CD4-positive, alpha-beta T cell treated with Interferon gamma for 1 hour (primary cell): Measurements from ENCODE around the gene CLASP1.

Experiments used
- DNase-seq: peaks from one replicate; pipeline ENCODE4 v3.0.0-alpha.2; 2020

The CLASP1 gene

DNA sequence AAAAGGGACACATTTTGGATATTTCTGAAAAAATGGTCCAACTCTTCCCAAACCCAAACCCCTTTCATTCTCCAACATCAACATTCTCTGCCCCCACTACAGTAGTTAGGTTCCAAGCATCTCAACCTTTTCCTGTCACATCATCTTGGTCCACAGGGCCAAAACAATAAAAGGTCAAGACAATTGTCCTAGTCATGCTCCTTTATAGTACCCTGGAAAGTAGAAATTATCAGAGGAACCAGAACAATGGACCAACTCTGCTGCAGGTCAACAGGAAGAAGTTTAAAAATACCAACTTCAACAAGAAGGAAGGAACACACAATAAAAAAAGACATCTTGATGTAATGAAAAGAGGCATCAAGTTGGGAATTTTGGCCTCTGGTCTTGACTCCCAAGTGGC lies 36.1 kb downstream of the CLASP1 start:
- DNase-seq, result no peak

DNA sequence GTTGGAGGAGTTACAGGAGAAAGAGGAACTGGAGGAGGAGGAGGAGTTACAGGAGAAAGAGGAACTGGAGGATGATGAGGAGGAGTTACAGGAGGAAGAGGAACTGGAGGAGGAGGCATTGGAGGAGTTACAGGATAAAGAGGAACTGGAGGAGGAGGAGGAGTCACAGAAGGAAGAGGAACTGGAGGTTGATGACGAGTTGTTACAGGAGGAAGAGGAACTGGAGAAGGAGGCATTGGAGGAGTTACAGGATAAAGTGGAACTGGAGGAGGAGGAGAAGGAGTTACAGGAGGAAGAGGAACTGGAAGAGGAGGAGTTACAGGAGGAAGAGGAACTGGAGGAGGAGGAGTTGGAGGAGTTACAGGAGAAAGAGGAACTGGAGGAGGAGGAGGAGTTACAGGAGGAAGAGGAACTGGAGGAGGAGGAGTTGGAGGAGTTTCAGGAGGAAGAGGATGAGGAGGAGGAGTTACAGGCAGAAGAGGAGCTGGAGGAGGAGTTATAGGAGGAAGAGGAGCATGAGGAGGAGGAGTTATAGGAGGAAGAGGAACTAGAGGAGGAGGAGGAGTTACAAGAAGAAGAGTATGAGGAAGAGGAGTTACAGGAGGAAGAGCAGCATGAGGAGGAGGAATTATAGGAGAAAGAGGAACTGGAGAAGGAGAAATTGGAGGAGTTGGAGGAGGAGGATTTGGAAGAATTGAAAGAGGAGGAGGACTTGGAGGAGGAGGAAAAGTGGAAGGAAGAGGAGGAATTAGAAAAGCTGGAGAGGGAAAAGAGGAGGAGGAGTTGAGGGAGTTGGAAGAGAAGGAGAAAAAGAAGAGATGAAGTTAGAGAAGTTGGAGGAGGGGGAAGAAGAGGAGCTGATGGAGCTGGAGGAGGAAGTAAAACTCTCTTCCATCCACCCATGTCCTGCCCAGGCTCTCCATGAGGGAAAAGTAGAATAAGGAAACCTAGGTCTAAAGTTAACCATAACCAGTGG lies 37.2 kb downstream of the CLASP1 start:
- DNase-seq, result peak; percentile 1

DNA sequence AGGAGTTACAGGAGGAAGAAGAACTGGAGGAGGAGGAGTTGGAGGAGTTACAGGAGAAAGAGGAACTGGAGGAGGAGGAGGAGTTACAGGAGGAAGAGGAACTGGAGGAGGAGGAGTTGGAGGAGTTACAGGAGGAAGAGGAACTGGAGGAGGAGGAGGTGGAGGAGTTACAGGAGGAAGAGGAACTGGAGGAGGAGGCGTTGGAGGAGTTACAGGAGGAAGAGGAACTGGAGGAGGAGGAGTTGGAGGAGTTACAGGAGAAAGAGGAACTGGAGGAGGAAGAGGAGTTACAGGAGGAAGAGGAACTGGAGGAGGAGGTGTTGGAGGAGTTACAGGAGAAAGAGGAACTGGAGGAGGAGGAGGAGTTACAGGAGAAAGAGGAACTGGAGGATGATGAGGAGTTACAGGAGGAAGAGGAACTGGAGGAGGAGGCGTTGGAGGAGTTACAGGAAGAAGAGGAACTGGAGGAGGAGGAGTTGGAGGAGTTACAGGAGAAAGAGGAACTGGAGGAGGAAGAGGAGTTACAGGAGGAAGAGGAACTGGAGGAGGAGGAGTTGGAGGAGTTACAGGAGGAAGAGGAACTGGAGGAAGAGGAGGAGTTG lies 38.1 kb downstream of the CLASP1 start:
- peak; percentile 8 for DNase-seq

DNA sequence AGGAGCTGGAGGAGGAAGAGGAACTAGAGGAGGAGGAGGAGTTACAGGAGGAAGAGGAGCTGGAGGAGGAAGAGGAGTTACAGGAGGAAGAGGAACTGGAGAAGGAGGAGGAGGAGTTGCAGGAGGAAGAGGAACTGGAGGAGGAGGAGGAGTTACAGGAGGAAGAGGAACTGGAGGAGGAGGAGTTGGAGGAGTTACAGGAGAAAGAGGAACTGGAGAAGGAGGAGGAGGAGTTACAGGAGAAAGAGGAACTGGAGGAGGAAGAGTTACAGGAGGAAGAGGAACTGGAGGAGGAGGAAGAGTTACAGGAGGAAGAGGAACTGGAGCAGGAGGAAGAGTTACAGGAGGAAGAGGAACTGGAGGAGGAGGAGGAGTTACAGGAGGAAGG lies 38.8 kb downstream of the CLASP1 start:
- DNase-seq, result peak; percentile 6

DNA sequence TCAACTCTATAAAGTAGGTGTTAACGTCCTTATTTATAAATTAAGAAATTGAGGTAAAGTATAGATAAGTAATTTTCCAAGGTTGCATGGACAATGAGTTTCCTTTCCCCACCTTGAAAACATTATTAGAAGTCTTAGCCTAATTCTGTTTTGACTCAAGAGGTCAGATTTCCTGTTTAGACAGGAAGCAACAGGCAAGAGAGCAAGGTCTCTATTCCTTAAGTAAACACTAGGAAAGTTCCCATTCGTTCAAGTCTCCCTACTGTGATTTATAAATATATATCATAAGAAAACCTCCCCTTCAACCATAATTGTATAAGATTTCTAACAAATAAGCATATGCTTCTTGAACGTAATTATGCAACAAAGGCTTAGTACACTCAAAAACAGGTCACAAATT lies 40.3 kb downstream of the CLASP1 start:
- DNase-seq, result no peak

DNA sequence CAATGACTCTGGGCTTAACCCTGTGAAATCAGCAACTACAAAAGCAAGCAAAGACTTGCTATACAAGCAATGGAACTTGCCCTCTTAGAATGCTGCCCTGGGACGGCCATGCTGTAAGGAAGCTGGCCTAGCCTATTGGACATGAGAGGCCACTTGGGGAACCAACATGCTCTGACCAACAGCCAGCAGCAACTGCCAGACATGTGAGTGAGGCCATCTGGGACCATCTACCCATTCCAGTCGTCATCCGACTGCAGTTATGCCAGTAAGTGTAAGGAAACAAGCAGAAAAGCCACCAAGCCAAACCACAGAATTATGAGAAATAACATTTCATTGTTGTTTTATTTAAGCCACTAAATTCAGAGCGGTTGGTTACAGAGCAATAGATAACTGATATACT lies 40.9 kb downstream of the CLASP1 start:
- DNase-seq, result no peak

DNA sequence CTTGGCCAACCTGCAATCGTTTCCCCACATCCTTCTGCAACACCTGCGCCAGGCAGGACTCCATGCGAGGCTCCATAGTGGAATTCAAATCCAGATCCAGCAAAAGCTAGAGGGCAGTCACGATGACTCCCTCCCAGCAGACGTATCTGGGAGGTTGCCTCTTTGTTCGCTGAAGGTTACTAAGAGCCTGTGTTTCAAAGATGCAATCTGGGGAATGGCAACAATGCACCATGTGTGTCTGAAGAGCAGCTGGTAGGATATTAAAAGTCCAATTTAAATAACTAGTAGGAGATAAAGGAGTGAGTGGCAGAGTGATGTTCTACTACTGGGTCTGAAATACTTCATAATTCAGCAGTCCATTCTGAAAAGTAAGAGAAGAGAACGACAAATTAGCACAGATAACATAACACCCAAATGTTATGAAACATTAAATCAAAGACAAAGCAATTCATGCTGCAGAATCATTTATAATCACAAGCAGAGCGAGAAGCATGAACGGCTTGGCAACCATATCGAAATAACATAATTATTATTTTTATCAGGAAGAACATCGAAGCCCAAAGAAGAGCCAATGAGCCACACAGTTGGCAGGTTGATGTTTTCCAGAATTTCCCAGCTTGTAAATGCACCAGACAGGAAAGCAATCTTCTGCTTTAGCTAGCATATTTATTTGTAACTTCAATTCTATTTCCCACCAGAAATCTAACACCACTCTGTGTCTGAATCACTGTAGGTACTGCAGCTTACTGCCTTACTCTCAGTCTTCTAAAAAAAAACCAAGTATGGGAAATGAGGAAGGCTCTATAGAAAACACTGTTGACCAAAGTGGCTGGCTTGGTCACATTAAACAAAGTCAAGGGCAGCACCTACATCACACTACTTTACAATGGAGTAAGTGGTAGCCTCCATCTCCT lies 43.2 kb downstream of the CLASP1 start:
- DNase-seq, result no peak

DNA sequence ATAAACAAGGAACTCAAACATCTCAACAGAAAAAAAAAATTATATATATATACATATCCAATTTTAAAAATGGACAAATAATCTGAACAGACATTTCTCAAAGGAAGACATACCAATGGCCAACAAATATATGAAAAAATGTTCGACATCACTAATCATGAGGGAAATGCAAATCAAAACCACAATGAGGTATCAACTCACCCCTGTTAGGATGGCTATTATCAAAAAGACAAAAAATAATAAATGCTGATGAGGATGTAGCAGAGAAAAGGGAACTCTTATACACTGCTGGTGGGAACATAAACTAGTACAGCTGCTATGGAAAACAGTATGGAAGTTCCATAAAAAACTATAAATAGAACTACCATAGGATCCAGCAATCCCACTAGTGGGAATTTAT lies 46.1 kb downstream of the CLASP1 start:
- no peak for DNase-seq

DNA sequence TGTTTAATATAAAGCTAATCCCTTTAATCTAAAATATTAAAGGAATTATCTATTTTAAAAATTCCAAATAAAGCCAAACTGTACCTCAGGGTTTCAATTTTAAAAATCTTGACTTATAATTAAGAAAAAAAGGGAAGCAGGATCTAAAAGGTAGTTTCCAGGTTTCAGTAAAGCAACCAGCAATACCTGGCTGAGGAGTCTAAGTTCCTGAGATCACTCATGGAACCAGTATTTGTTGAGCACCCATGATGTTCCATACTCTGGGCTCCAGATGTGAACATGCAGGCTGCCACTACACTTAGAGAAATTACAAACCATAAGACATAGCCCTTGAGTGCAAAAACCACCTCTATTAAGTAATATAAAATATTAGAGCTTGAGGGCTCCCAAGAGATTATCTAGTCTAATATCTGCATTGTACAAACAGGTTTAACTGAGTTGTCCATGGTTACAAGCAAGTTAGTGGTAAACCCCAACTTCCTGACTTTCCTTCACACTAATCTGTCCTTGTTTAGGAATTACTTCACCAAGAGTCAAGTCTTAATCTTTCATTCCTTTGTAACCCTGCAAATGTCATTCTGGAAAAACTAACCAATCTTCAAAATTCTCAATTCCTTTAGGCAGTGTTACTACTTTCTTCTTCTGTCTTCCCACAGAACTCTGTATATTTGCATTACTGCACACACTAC lies 49.2 kb downstream of the CLASP1 start:
- DNase-seq, result no peak

DNA sequence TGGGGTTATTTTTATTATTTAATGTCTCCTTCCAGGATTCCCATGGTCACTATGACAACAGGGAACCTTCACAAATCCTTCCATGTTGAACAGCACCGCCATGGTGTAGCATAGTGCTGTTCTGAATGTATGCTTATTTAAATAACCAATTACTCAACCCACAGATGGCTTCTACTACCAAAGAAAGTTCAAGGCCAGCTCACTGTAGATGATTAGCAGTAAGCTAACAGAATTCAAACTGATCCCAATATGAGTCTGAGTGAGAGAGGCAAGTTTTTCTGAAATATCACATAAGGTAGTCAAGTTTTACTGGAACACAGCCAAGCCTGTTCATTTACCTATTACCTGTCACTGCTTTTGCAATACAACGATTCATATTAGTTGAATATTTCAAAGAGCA lies 51.2 kb downstream of the CLASP1 start:
- no peak for DNase-seq

DNA sequence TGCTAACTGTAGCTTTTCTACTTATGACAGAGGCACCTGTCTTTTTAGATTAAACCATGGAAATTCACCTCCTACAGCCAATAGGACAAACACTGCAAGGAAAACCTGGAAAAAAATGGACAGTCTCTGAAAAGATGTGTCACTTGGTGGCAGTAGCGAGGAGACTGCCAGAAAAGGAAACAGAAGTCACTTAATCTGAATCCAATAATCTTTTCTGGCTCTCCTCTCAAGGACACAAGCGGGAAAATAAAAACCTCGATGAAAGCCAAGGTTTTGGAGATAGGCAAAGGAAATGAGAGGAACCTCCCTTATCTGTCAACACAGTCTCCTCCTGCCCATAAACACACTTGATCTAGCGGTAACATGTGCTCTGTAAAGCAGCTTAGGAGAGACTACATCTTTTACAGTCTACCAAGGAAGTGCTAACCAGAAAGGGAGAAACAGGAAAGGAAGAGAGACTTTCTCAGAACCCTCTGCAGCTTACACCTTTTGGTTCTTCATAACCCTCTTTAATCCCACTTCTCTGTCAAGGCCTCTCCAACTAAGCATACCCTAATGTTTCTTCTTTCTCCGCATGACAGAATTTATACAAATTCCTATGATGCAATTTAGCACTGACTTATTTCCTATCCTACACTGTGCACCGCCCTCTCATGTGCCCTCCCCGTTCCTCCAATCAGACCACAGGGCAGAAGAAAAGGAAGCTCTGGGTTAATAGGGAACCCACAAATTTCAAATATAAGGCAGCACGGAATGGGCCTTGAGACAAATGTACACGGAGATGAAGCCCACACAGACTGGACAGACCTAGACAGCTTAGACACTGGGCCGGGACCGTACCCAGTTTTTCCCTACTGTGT lies 52.8 kb downstream of the CLASP1 start:
- DNase-seq, result peak; percentile 48

DNA sequence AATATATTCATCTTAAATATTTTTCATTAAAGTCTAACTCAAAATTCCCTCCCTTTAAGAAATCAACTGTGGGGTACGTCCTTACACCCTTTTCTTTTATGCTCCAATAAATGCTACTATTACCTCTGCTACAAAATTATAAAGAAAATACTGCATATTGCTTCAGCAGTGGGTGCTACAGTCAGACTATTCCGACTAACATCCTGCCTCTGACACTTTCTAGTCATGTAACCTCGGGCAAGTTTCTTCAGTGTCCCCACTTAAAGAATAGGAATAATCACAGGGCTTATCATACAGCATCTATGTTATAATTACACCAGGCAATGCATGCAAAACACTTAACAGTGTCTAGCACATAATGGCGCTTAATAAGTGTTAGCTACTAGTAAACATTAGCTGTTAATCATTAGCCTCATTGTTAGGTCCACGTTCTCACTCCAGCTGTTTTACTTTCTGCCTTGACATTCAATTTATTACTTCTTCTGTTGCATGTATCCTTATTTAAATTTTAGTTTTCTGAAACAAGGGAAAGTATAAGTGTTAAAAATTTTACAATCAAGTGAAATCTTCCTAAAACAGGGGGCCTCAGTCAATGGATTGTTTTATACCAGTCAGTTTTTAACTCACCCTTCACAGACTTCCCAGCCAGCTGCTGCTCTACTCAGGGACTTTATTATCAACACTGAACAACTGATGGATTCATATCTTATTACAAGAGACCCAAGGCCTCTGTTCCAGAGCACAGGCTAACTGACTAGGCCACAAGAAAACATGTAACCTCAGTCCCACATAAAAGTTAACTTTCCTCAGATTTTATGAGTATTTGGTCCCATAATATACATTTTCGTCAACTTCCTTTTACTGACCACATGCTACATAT lies 54.0 kb downstream of the CLASP1 start:
- no peak for DNase-seq

DNA sequence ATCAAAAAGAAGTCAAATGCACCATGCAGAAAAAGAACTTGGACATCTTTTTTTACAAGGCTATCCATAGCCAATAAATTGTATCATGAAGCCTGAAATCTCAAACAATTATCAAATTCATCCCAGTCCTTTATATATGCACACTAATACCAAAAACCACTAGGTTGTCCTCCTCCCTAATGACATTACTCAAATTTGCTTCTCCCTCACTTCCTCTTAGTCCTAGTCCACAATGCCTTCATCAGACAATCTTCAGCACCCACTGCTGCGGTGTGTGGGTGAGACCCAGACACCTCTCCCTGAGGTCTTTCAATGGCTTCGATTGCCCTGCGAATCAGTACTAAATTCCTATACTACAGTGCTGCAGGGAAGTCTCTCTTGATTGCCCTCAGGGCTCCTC lies 58.1 kb downstream of the CLASP1 start:
- no peak for DNase-seq

DNA sequence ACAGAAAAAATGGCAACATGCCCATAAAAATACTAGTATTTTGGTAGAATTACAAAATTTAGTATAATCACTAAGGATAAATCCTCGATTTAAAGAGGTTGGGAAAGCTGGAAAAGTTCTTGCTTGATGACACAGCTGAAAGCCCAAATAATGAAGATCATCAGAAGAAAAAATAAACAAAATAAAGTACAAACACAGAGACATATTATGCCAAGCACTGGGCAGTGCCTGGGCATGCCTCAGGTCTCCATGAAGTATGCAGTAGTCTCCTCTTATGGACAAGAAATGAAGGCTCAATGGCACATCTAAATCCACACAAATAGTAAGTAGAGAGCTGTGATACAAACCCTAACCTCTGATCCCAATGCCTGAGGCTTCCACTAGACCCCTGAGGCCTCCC lies 60.9 kb downstream of the CLASP1 start:
- no peak for DNase-seq

DNA sequence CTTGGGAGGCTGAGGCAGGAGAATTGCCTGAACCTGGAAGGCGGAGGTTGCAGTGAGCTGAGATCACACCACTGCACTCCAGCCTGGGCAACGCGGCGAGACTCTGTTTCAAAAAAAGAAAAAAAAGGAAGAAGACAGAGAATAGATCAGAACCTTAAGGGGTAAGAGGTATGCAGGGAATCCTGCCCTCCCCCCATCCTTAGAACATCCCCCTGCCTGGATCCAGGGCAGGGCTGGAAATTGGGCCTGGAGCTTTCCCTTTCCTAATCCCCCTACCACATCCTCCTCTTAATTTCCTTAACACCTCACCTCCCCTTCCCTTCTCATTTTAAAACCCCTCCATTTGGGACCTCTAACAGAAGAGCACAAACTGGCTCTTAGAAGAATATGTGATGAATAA lies 62.1 kb downstream of the CLASP1 start:
- no peak for DNase-seq

DNA sequence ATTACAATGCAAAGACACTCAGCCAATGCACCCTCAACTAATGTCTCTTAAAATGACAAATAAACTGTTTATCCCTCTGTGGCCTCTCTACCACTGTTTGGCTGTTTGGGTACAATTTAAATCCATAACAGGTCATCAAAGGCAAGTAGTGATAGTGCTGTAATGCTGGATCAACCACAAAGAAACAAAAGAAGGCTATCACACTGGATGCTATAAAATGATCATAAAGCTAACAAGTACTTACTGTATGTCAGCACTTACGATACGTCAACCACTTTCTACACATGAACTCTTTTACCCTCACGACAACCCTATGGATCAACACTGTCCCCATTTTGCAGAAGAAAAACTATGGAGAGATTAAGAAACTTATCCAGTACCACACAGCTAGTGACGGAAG lies 64.5 kb downstream of the CLASP1 start:
- DNase-seq, result no peak

DNA sequence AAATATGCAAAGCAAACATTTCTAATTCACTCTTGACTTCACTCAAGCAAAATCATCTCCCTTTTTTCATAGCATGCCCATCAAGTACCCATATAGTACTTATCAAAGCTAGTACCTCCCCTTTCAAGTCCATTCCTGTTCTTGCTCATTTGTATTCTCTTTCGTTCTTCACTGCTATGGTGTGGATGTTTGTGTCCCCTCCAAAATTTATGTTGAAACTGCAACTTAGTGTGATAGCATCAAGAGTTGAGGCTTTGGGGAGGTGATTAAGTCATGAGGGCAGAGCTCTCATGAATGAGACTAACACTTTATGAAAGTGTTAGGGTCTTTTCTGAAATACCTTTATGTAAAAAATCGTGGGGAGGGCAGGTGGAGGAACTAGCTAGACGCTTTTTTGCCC lies 65.7 kb downstream of the CLASP1 start:
- DNase-seq, result no peak

DNA sequence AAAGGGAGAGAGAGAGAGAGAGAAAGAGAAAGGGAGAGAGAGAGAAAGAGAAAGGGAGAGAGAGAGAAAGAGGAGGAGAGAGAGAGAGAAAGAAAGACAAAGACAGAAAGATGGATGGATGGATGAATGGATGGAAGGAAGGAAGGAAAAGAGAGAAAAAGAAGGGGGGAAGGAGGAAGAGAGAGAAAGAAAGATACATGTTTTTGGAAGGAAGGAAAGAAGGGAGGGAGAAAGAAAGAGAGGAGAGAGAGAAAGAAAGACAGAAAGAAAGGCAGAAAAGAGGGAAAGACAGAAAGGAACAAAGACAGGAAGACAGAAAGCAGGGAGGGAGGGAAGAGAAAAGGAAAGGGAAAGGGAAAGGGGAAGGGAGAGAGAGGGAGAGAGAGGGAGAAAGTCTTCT lies 67.0 kb downstream of the CLASP1 start:
- no peak for DNase-seq

DNA sequence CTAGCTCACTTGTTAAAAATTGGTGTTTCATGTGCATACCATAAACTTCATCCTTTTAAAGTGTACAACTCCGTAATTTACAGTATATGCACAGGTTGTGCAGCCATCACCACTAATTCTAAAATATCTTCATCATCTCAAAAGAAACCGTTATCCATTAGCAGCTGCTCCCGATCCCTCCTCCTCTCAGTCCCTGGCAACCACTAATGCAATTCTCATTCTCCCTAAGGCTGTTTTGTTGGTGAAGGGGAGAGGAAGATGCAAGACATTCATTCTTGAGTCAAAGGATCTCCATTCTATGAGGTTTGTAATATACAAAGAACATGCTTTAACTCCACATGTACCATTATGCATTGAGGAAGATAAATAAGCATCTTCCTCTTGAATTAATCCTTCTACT lies 70.0 kb downstream of the CLASP1 start:
- DNase-seq, result no peak

DNA sequence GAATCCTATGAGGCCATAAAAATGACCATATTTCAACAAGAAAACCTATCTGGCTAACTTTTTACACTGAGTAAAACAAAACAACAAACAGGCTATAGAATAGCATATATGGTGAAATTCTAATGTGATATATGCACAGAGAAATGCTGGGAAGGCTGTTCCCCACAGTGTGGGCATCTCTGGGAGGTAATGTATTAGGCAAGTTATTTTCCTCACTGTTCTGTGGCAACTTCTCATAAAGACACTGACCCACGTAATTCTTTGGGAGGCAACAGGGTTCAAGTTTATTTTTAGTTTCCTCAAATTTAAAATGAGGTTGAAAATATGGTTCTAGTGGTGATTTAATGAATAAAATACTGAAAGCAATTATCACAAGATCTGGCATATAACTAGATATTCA lies 71.9 kb downstream of the CLASP1 start:
- no peak for DNase-seq

DNA sequence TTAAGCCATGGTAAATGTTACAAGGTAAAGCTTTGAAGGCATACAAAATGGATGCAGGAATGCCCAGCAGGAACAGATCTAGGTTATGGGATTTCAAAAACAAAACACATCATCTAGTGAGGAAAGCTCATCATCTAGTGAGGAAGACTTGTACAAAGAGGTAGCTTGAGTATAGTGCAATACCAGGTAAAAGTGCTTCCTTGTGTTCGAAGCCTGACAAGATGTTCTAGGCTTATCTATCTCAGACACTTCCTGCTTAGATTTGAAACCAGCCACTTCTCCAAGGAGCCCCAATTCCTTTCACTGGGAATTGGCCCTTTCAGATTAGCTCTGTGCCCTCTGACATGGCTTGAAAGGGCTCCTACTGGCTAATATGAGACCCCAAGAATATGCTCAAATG lies 73.0 kb downstream of the CLASP1 start:
- DNase-seq, result no peak
